Colon (tissue), 2 donors: ENCODE results near the gene DRD2.

Experiments used
- FAIRE-seq: peaks from 2 replicates; lab custom pipeline; 2012; peaks lifted over from hg19 to GRCh38; lab: Jason Lieb, UNC
- donor health status: control.
- donor health status: control.

DRD2 gene

DNA sequence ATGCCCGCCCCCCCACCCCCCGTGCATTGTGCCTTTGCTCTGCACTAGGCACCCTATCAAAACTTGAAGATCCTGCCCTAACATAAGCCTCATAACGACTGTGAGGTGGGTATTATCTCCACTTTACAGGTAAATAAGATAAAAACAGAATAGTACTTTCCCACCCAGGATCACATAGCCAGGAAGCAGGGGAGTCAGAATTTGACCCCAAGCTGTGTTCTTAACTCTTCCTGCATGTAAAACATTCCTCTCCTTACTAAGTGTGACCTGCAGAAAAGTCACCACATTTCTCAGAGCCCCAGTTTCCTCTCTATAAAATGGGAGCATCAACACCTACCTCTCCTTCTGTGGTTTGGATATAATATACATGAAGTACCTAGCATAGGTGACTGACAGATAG, 105.8 kb downstream of the DRD2 start:
- no peak for FAIRE-seq

- FAIRE-seq, result no peak
Measured at GRCh38 chr11:113365895-113366294, 109.3 kb downstream of the DRD2 start.

GRCh38 chr11:113363996-113364641, 111.1 kb downstream of the DRD2 start:
- no peak for FAIRE-seq

- no peak for FAIRE-seq
Measured at GRCh38 chr11:113363406-113363805, 111.8 kb downstream of the DRD2 start.
